GM12872 (cell line): ENCODE measurements around the gene C11orf87.

Experiments
- CTCF ChIP-seq: IDR thresholded peaks from 3 replicates; pipeline ENCODE4 v1.5.1; 2011; ENCODE audit warnings: low read depth, mild to moderate bottlenecking, low read length, moderate library complexity; ENCODE audit not compliant: insufficient read depth

Gene C11orf87

GRCh38 chr11:109421981-109422869 is at the start of gene C11orf87:
Gene C11orf87 (plus strand): TSS chr11:109422190. CDS start chr11:109423634, 1,444 bp downstream.
- TF ChIP-seq CTCF = no peak

- TF ChIP-seq CTCF = no peak
Measured at GRCh38 chr11:109374032-109374431, 48.0 kb upstream of the C11orf87 start.

- no peak for TF ChIP-seq CTCF
Measured at GRCh38 chr11:109374441-109374840, 47.5 kb upstream of the C11orf87 start.

- no peak for TF ChIP-seq CTCF
Measured at GRCh38 chr11:109377039-109377742, 44.8 kb upstream of the C11orf87 start.

- no peak for TF ChIP-seq CTCF
Measured at GRCh38 chr11:109378034-109378433, 44.0 kb upstream of the C11orf87 start.

GRCh38 chr11:109383306-109383705 is 38.7 kb upstream of the C11orf87 start:
- TF ChIP-seq CTCF = no peak

- no peak for TF ChIP-seq CTCF
Measured at GRCh38 chr11:109384873-109385272, 37.1 kb upstream of the C11orf87 start.
